Colon (tissue), 2 donors: ENCODE data around the gene IGF1R.

Experiments
- FAIRE-seq: peaks from 2 replicates; lab custom pipeline; 2012; peaks lifted over from hg19 to GRCh38; lab: Jason Lieb, UNC
- donor health status: control.
- donor health status: control.

Gene IGF1R

GRCh38 chr15:98648654-98649471, 524 bp downstream of the IGF1R start:
- FAIRE-seq, result no peak

GRCh38 chr15:98649472-98650416, 1.4 kb downstream of the IGF1R start:
- no peak for FAIRE-seq

GRCh38 chr15:98650417-98651035, 2.2 kb downstream of the IGF1R start:
- no peak for FAIRE-seq

GRCh38 chr15:98651036-98651481, 2.7 kb downstream of the IGF1R start:
- no peak for FAIRE-seq

GRCh38 chr15:98651581-98652220, 3.4 kb downstream of the IGF1R start:
- FAIRE-seq, result no peak

- FAIRE-seq, result no peak
Measured at GRCh38 chr15:98653686-98654085, 5.3 kb downstream of the IGF1R start.

GRCh38 chr15:98654790-98655360, 6.5 kb downstream of the IGF1R start:
- FAIRE-seq, result no peak

- no peak for FAIRE-seq
Measured at GRCh38 chr15:98655732-98656131, 7.4 kb downstream of the IGF1R start.

- FAIRE-seq, result no peak
Measured at GRCh38 chr15:98657721-98658120, 9.4 kb downstream of the IGF1R start.

- no peak for FAIRE-seq
Measured at GRCh38 chr15:98658831-98659699, 10.7 kb downstream of the IGF1R start.

- no peak for FAIRE-seq
Measured at GRCh38 chr15:98660055-98660454, 11.7 kb downstream of the IGF1R start.

GRCh38 chr15:98663045-98663444, 14.7 kb downstream of the IGF1R start:
- no peak for FAIRE-seq

- FAIRE-seq, result no peak
Measured at GRCh38 chr15:98663606-98664005, 15.3 kb downstream of the IGF1R start.

GRCh38 chr15:98666441-98666840, 18.1 kb downstream of the IGF1R start:
- FAIRE-seq, result no peak

GRCh38 chr15:98666841-98667240, 18.5 kb downstream of the IGF1R start:
- FAIRE-seq, result no peak

GRCh38 chr15:98667521-98668179, 19.3 kb downstream of the IGF1R start:
- no peak for FAIRE-seq

GRCh38 chr15:98668566-98669308, 20.4 kb downstream of the IGF1R start:
- no peak for FAIRE-seq

- no peak for FAIRE-seq
Measured at GRCh38 chr15:98669638-98670037, 21.3 kb downstream of the IGF1R start.
